CD4-positive, alpha-beta T cell treated with Interleukin-6 for 4 hours (primary cell): Measurements from ENCODE around the gene POTEJ.
"Not testable (repeated sequence)": the region's sequence is repeated elsewhere in the genome, so short reads cannot be mapped to it uniquely, and the experiment has no call there.

Experiments
- DNase-seq: peaks from one replicate; pipeline ENCODE4 v3.0.0-alpha.2; 2020; ENCODE audit warnings: mixed read lengths

Gene POTEJ

GRCh38 chr2:130608276-130609001 is 2.8 kb upstream of the POTEJ start:
- not testable (repeated sequence) for DNase-seq

GRCh38 chr2:130609002-130609920 is 2.0 kb upstream of the POTEJ start:
- not testable (repeated sequence) for DNase-seq

DNA sequence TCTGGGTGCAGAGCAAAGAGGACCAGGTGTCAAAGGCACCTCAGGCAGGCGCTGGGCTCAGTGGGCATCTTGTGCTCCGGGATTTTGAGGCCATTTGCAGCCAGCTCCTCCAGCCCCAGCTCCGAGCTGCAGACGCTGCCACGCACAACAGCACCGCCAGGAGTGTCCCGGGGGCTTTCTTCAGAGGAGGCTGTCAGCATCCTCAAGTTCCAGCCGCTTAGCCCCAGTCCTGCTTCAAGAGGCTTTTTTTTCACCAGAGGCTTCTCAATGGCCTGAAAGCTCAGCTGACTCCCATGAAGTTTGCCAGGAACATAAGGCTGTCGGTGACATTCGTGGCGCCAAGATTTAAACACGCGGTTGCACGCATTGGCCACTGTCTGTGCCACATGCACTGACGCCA is 754 bp upstream of the POTEJ start:
- not testable (repeated sequence) for DNase-seq

- DNase-seq, result not testable (repeated sequence)
Observed at GRCh38 chr2:130628784-130629475, 17.7 kb downstream of the POTEJ start.

DNA sequence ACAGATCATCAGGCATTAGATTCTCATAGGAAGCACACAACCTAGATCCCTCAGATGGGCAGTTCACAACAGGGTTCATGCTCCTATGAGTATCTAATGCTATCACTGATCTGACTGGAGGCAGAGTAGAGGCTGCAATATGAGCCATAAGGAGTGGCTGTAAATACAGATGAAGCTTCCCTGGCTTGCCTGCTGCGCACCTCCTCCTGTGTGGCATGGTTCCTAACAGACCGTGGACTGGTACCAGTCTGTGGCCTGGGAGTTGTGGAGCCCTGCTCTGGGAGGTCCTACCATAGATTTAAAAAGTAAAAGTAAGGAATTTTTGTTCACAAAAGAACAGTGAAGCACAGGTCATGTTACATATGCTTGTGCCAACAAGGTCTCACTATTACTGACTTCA is 27.7 kb downstream of the POTEJ start:
- not testable (repeated sequence) for DNase-seq

DNA sequence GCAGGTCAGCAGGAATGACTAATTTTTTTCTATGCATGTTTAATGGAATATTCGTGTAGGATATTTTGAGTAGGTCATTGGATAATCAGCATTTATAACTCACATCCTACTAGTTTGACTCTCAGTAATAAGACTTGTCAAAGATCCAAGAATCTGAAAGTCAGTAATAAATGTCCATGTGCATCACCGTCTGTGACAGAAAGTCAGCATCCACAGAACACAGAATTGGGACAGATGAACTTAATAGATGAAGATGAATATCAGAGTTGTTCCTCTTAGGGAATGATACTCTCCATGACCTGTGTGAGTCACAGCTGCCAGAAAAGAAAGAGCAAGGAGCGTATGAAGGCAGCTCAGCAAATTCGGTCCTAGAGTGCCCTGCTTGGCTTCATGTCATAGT is 30.4 kb downstream of the POTEJ start:
- DNase-seq, result not testable (repeated sequence)

- not testable (repeated sequence) for DNase-seq
Observed at GRCh38 chr2:130649285-130649684, 38.0 kb downstream of the POTEJ start.

DNA sequence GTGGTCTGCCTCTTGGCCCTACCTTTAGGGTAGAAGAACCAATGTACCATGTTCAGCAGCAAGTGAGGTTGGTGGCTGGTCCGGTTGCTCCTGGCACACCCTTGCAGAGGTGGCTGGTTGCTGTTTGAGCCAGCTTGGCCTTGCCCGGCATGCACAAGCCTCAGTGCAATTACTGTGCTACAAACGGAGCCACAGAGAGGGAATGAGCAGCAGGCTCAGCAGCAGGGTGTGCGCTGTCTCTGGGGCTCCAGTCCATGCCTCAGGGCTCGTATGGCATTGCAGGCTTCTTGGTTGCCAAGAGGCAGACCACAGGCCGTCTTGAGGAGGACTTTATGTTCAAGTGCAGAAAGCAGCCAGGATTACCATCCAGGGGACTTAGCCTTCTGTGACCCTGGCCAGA is 53.3 kb downstream of the POTEJ start:
- not testable (repeated sequence) for DNase-seq

GRCh38 chr2:130665596-130665995 is 54.4 kb downstream of the POTEJ start:
- DNase-seq, result not testable (repeated sequence)

GRCh38 chr2:130667516-130667915 is 56.3 kb downstream of the POTEJ start:
- not testable (repeated sequence) for DNase-seq

DNA sequence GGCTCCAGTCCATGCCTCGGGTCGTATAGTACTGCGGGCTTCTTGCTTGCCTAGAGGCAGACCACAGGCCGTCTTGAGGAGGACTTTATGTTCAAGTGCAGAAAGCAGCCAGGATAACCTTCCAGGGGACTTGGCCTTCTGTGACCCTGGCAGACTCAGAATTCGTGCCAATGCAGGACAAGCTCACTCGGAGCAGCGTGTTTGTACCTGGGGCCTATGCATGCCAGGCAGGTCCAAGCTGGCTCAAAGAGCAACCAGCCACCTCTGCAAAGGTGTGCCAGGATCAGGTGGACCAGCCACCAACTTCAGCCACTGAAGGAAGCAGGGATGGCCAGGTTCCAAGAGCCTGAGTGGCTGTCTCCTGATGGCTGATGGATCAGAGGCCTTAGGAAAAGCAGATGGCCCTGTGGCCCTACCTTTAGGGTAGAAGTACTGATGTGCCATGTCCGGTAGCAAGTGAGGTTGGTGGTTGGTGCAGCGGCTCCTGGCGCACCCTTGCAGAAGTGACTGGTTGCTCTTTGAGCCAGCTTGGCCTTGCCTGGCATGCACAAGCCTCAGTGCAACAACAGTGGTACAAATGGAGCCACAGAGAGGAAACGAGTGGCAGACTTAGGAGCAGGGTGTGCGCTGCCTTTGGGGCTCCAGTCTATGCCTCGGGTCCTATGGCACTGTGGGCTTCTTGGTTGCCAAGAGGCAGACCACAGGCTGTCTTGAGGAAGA is 58.9 kb downstream of the POTEJ start:
- not testable (repeated sequence) for DNase-seq

DNA sequence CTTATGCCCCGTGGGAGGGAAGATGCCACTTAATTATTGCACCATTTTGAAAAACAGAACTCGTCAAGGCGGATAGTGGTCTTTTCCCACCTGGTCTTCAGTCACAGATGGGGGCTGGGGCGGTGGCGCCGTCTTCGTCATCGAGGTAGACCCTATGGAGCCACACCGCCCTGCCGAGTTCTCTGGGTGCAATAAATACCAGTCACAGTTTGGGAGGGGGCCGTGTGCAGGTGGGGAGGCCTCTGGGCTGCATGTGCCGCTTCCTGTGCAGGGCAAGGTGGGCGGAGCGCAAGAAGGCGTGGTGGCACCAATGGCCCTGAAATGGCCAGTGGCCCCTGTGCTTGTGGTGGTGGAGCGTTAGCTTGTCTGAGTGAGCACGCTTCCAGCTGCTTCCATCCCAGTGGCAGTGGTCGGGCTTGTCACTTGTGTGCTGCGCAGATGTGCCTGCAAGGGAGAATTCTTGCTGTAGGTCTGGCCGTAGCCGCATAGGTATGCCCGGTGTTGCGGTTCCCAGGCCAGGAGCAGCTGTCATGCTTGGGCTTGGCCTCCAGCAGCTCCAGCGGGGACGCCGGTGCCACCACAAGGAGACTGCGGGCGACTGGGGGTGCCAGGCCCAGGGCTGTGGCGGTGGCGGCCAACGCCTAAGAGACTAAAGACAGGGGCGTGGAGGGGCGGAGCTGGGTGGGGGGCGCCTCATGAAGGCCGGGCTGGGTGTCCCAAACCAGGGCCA is 81.0 kb downstream of the POTEJ start:
- not testable (repeated sequence) for DNase-seq

- DNase-seq, result peak; percentile 6
Observed at GRCh38 chr2:130693474-130693873, 82.2 kb downstream of the POTEJ start.

DNA sequence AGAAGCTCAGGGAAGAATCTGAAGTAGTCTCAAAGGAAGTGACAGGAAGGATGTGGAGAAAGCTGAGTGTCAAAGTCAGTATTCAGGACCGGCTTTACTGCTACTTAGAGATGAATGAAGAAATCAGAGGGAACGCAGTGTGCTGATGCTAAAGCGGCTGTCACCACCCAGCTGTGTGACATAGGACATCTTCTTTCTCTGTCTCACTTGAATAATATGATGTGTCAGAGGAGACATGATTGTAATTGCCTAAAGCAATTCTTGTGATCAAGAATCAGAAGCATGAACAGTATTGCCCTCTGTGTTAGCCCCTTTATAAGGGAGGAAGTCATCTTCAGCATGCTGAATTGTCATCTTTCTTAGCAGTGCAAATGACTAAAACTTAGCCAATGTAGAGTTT is 92.0 kb downstream of the POTEJ start:
- not testable (repeated sequence) for DNase-seq
